ENCODE data around the gene CDK5RAP1. TPM values are rescaled to one million over a fixed set of nuclear protein-coding genes. Genes with fewer than 3 reads are reported as not detected.

CDK5RAP1 gene
- total and polyA plus RNA-seq, 8 donors, result 12.0 to 38.7 (median 19.6) TPM

- WGBS, 5 donors, result 6 to 44% (median 16%) methylated on average over 2 of the region's 2 CpGs
- no peaks in the 10 kb centered on the region for H3K36me3 ChIP-seq
- H3K27ac ChIP-seq, result no peak overlapping the region
- H3K27me3 ChIP-seq, result peaks cover 0 to 25% (median 0%) of the 10 kb centered on the region in 3 donors
- DNase-seq, result no peak
- intact Hi-C loops (cut with DNase I; ENCODE audit: low total_unique reads), result loop anchor here (10.0 kb wide), 2 partner anchors 65 to 405 kb away; no protein-coding TSS in a partner anchor
- TF ChIP-seq CTCF (IDR thresholded peaks at IDR 0.05) (no peak), EP300 (IDR thresholded peaks at IDR 0.05) (no peak), POLR2A (IDR thresholded peaks at IDR 0.05) (no peak), POLR2AphosphoS5 (IDR thresholded peaks at IDR 0.05) (no peak)
- H3K9me3 ChIP-seq, result no peaks in the 10 kb centered on the region
- no peaks in the 10 kb centered on the region for H3K4me1 ChIP-seq
- no peak overlapping the region for H3K4me3 ChIP-seq
These were observed 91.7 kb downstream of the CDK5RAP1 start for GRCh38 chr20:33309631-33310030.

Other genes starting within 250 kb of the CDK5RAP1 start
- gene BPIFA2, start 233.4 kb downstream of the CDK5RAP1 start, total RNA-seq, result not detected
- gene BPIFA2, start 233.4 kb downstream of the CDK5RAP1 start, polyA plus RNA-seq, result not detected
- gene BPIFA3, start 184.2 kb downstream of the CDK5RAP1 start, total RNA-seq, result not detected
- not detected for gene BPIFA3, start 184.2 kb downstream of the CDK5RAP1 start, polyA plus RNA-seq
- gene BPIFA1, start 165.5 kb downstream of the CDK5RAP1 start, total RNA-seq, result under 1 TPM in 1 of 5 donors, not detected in 4; 0.72 TPM
- gene BPIFA1, start 165.5 kb downstream of the CDK5RAP1 start, polyA plus RNA-seq, result not detected
- gene BPIFB1, start 118.3 kb downstream of the CDK5RAP1 start, total RNA-seq, result 10 to 100 TPM in 4 of 5 donors, not detected in 1; 20.2 to 58.9 (median 44.5) TPM
- 100 to 1,000 TPM in 1 of 3 donors, 10 to 100 TPM in 1, 1 to 10 TPM in 1; 2.3 to 169 (median 22.7) TPM for gene BPIFB1, start 118.3 kb downstream of the CDK5RAP1 start, polyA plus RNA-seq
- 10 to 100 TPM in 4 of 5 donors, 1 to 10 TPM in 1; 8.8 to 40.8 (median 27.4) TPM for gene SNTA1, start 42.2 kb upstream of the CDK5RAP1 start, total RNA-seq
- gene SNTA1, start 42.2 kb upstream of the CDK5RAP1 start, polyA plus RNA-seq, result 10 to 100 TPM; 16.0 to 23.5 (median 21.7) TPM
- 10 to 100 TPM; 11.1 to 29.9 (median 14.8) TPM for gene CBFA2T2, start 88.6 kb upstream of the CDK5RAP1 start, total RNA-seq
- gene CBFA2T2, start 88.6 kb upstream of the CDK5RAP1 start, polyA plus RNA-seq, result 1 to 10 TPM; 2.9 to 5.8 (median 4.0) TPM